HEK293 (cell line): ENCODE results near the gene SLC25A30.

Source experiments
- EGR2 ChIP-seq: fragments of 450-650 bp; formaldehyde crosslinking; IDR thresholded peaks from 2 replicates; pipeline ENCODE4 v1.5.1; 2016; ENCODE audit warnings: low read depth, missing biosample characterization, missing genetic modification characterization
- GLIS2 ChIP-seq: fragments of 450-650 bp; formaldehyde crosslinking; IDR thresholded peaks from 2 replicates; pipeline ENCODE4 v1.5.1; 2016; ENCODE audit warnings: missing biosample characterization, missing genetic modification characterization
- HOXD13 ChIP-seq: sonication (generic); formaldehyde crosslinking; IDR thresholded peaks from 2 replicates; pipeline ENCODE4 v1.8.0; 2022; ENCODE audit warnings: missing genetic modification reagents, borderline replicate concordance
- IKZF3 ChIP-seq: fragments of 450-650 bp; IDR thresholded peaks from 2 replicates; pipeline ENCODE4 v1.5.0; 2018; ENCODE audit warnings: missing biosample characterization, mild to moderate bottlenecking, missing genetic modification characterization, moderate library complexity
- KLF10 ChIP-seq: fragments of 450-650 bp; IDR thresholded peaks from 2 replicates; pipeline ENCODE4 v1.5.1; 2018; ENCODE audit warnings: missing biosample characterization, mild to moderate bottlenecking, missing genetic modification characterization
- KLF16 ChIP-seq: fragments of 450-650 bp; formaldehyde crosslinking; IDR thresholded peaks from 2 replicates; pipeline ENCODE4 v1.5.1; 2017; ENCODE audit warnings: missing biosample characterization, missing genetic modification characterization
- KLF9 ChIP-seq: fragments of 450-650 bp; formaldehyde crosslinking; IDR thresholded peaks from 2 replicates; pipeline ENCODE4 v1.5.1; 2016; ENCODE audit warnings: missing biosample characterization, missing genetic modification characterization, low read depth
- SALL2 ChIP-seq: fragments of 450-650 bp; formaldehyde crosslinking; IDR thresholded peaks from 2 replicates; pipeline ENCODE4 v1.5.0; 2017; ENCODE audit warnings: missing biosample characterization, mild to moderate bottlenecking, missing genetic modification characterization, borderline replicate concordance
- SCRT2 ChIP-seq: fragments of 450-650 bp; formaldehyde crosslinking; IDR thresholded peaks from 2 replicates; pipeline ENCODE4 v1.5.1; 2016; ENCODE audit warnings: missing biosample characterization, missing genetic modification characterization
- WT1 ChIP-seq: fragments of 450-650 bp; formaldehyde crosslinking; IDR thresholded peaks from 2 replicates; pipeline ENCODE4 v1.5.1; 2016; ENCODE audit warnings: missing biosample characterization, missing genetic modification characterization
- ZBTB7A ChIP-seq: fragments of 450-650 bp; formaldehyde crosslinking; IDR thresholded peaks from 2 replicates; pipeline ENCODE4 v1.5.1; 2016; ENCODE audit warnings: low read depth, missing biosample characterization, missing genetic modification characterization
- ZEB2 ChIP-seq: fragments of 450-650 bp; formaldehyde crosslinking; IDR thresholded peaks from 2 replicates; pipeline ENCODE4 v1.5.1; 2016; ENCODE audit warnings: missing biosample characterization, missing genetic modification characterization
- ZFHX2 ChIP-seq: fragments of 450-650 bp; formaldehyde crosslinking; conservative IDR thresholded peaks from 2 replicates; pipeline ENCODE4 v1.5.1; 2016; ENCODE audit warnings: missing biosample characterization, missing genetic modification characterization
- ZNF146 ChIP-seq: fragments of 450-650 bp; formaldehyde crosslinking; IDR thresholded peaks from 2 replicates; pipeline ENCODE4 v1.5.1; 2016; ENCODE audit warnings: missing biosample characterization, missing genetic modification characterization
- ZNF157 ChIP-seq: fragments of 450-650 bp; formaldehyde crosslinking; IDR thresholded peaks from 2 replicates; pipeline ENCODE4 v1.5.1; 2016; ENCODE audit warnings: missing biosample characterization, missing genetic modification characterization
- ZNF175 ChIP-seq: fragments of 450-650 bp; formaldehyde crosslinking; IDR thresholded peaks from 2 replicates; pipeline ENCODE4 v1.5.1; 2016; ENCODE audit warnings: missing biosample characterization, missing genetic modification characterization
- ZNF266 ChIP-seq: fragments of 450-650 bp; formaldehyde crosslinking; IDR thresholded peaks from 2 replicates; pipeline ENCODE4 v1.5.1; 2016; ENCODE audit warnings: missing biosample characterization, missing genetic modification characterization, low read depth
- ZNF350 ChIP-seq: fragments of 450-650 bp; formaldehyde crosslinking; IDR thresholded peaks from 2 replicates; pipeline ENCODE4 v1.5.0; 2017; ENCODE audit warnings: missing biosample characterization, mild to moderate bottlenecking, missing genetic modification characterization
- ZNF354C ChIP-seq: fragments of 450-650 bp; formaldehyde crosslinking; IDR thresholded peaks from 2 replicates; pipeline ENCODE4 v1.5.1; 2016; ENCODE audit warnings: missing biosample characterization, missing genetic modification characterization, low read depth, borderline replicate concordance
- ZNF366 ChIP-seq: fragments of 450-650 bp; formaldehyde crosslinking; conservative IDR thresholded peaks from 2 replicates; pipeline ENCODE4 v1.5.1; 2016; ENCODE audit warnings: missing biosample characterization, missing genetic modification characterization
- ZNF391 ChIP-seq: fragments of 450-650 bp; formaldehyde crosslinking; IDR thresholded peaks from 2 replicates; pipeline ENCODE4 v1.5.1; 2016; ENCODE audit warnings: low read depth, missing biosample characterization, missing genetic modification characterization, borderline replicate concordance
- ZNF423 ChIP-seq: fragments of 450-650 bp; formaldehyde crosslinking; IDR thresholded peaks from 2 replicates; pipeline ENCODE4 v1.5.1; 2016; ENCODE audit warnings: missing biosample characterization, missing genetic modification characterization
- ZNF433 ChIP-seq: fragments of 450-650 bp; formaldehyde crosslinking; IDR thresholded peaks from 2 replicates; pipeline ENCODE4 v1.5.1; 2016; ENCODE audit warnings: missing biosample characterization, missing genetic modification characterization, low read depth
- ZNF510 ChIP-seq: fragments of 450-650 bp; formaldehyde crosslinking; IDR thresholded peaks from 2 replicates; pipeline ENCODE4 v1.5.1; 2018; ENCODE audit warnings: mild to moderate bottlenecking, missing genetic modification characterization, missing biosample characterization; ENCODE audit not compliant: insufficient replicate concordance
- ZNF596 ChIP-seq: fragments of 450-650 bp; IDR thresholded peaks from 2 replicates; pipeline ENCODE4 v1.5.0; 2018; ENCODE audit warnings: missing biosample characterization, mild to moderate bottlenecking, missing genetic modification characterization, moderate library complexity
- ZNF658 ChIP-seq: fragments of 450-650 bp; formaldehyde crosslinking; IDR thresholded peaks from 2 replicates; pipeline ENCODE4; 2016; ENCODE audit warnings: missing biosample characterization, missing genetic modification characterization
- ZSCAN23 ChIP-seq: fragments of 450-650 bp; formaldehyde crosslinking; IDR thresholded peaks from 2 replicates; pipeline ENCODE4 v1.5.1; 2016; ENCODE audit warnings: missing biosample characterization, missing genetic modification characterization
- TF ChIP-seq, protein P1 (sequence below): fragments of 450-650 bp; formaldehyde crosslinking; IDR thresholded peaks from 2 replicates; pipeline ENCODE4 v1.5.1; 2017; ENCODE audit warnings: missing biosample characterization, missing genetic modification characterization
- TF ChIP-seq, protein P2 (sequence below): fragments of 450-650 bp; IDR thresholded peaks from 2 replicates; pipeline ENCODE4 v1.5.1; 2018; ENCODE audit warnings: missing biosample characterization, mild to moderate bottlenecking, missing genetic modification characterization
- TF ChIP-seq, protein P3 (sequence below): fragments of 450-650 bp; formaldehyde crosslinking; IDR thresholded peaks from 2 replicates; pipeline ENCODE4 v1.5.1; 2016; ENCODE audit warnings: missing biosample characterization, missing genetic modification characterization
- TF ChIP-seq, protein P4 (sequence below): fragments of 450-650 bp; formaldehyde crosslinking; IDR thresholded peaks from 2 replicates; pipeline ENCODE4 v1.5.1; 2016; ENCODE audit warnings: missing biosample characterization, missing genetic modification characterization
- TF ChIP-seq, protein P5 (sequence below): fragments of 450-650 bp; formaldehyde crosslinking; IDR thresholded peaks from 2 replicates; pipeline ENCODE4 v1.5.1; 2017; ENCODE audit warnings: missing biosample characterization, missing genetic modification characterization

Gene SLC25A30

DNA sequence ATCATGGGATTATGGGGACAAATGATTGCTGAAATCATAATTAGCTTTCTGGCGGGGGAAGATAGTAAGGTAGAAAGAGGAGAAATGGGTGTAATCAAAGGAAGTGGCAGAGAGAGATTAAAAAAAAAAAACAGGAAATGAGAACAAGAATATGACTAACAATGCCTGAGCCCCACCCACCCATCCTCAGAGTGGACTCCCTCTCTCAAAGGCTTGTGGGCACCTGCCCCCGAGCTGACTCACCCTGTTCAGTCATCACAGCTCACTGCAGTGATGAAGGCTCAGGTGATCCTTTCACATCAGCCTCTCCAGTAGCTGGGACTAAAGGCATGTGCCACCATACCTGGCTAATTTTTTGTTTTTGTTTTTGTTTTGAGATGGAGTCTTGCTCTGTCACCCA, 50.8 kb downstream of the SLC25A30 start (continued):
- TF ChIP-seq KLF9 (tag by site-specific recombination) (peak; percentile 63; the same call in 1 of the 2 replicates), ZBTB7A (tag by site-specific recombination) (no peak; the same call in 1 of the 2 replicates), KLF16 (tag by site-specific recombination) (no peak), ZNF354C (no peak), ZNF596 (no peak), SALL2 (no peak), ZFHX2 (tag by site-specific recombination) (peak; percentile 67), ZNF175 (tag by site-specific recombination) (no peak), ZEB2 (tag by site-specific recombination) (peak; percentile 63; the same call in 1 of the 2 replicates), ZNF157 (tag by site-specific recombination) (no peak), SCRT2 (tag by site-specific recombination) (no peak), EGR2 (tag by site-specific recombination) (peak; percentile 66; the same call in 1 of the 2 replicates), ZNF350 (no peak), ZNF146 (tag by site-specific recombination) (no peak), ZNF433 (tag by site-specific recombination) (no peak), ZNF391 (tag by site-specific recombination) (no peak), WT1 (tag by site-specific recombination) (no peak), ZNF366 (peak; percentile 84), GLIS2 (no peak), ZNF658 (tag by site-specific recombination) (no peak), HOXD13 (CRISPR knock-in tag) (no peak), ZNF266 (tag by site-specific recombination) (no peak), KLF10 (tag by site-specific recombination) (no peak), ZNF423 (no peak), ZSCAN23 (tag by site-specific recombination) (0 out of 2 replicates have a peak, but pooled peaks have one; percentile 15), IKZF3 (tag by site-specific recombination) (no peak), ZNF510 (tag by site-specific recombination) (no peak)
- TF ChIP-seq, protein P1, sequence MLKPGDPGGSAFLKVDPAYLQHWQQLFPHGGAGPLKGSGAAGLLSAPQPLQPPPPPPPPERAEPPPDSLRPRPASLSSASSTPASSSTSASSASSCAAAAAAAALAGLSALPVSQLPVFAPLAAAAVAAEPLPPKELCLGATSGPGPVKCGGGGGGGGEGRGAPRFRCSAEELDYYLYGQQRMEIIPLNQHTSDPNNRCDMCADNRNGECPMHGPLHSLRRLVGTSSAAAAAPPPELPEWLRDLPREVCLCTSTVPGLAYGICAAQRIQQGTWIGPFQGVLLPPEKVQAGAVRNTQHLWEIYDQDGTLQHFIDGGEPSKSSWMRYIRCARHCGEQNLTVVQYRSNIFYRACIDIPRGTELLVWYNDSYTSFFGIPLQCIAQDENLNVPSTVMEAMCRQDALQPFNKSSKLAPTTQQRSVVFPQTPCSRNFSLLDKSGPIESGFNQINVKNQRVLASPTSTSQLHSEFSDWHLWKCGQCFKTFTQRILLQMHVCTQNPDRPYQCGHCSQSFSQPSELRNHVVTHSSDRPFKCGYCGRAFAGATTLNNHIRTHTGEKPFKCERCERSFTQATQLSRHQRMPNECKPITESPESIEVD (tag by site-specific recombination) = no peak
- TF ChIP-seq, protein P2, sequence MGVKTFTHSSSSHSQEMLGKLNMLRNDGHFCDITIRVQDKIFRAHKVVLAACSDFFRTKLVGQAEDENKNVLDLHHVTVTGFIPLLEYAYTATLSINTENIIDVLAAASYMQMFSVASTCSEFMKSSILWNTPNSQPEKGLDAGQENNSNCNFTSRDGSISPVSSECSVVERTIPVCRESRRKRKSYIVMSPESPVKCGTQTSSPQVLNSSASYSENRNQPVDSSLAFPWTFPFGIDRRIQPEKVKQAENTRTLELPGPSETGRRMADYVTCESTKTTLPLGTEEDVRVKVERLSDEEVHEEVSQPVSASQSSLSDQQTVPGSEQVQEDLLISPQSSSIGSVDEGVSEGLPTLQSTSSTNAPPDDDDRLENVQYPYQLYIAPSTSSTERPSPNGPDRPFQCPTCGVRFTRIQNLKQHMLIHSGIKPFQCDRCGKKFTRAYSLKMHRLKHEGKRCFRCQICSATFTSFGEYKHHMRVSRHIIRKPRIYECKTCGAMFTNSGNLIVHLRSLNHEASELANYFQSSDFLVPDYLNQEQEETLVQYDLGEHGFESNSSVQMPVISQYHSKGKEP (tag by site-specific recombination) = no peak
- TF ChIP-seq, protein P3, sequence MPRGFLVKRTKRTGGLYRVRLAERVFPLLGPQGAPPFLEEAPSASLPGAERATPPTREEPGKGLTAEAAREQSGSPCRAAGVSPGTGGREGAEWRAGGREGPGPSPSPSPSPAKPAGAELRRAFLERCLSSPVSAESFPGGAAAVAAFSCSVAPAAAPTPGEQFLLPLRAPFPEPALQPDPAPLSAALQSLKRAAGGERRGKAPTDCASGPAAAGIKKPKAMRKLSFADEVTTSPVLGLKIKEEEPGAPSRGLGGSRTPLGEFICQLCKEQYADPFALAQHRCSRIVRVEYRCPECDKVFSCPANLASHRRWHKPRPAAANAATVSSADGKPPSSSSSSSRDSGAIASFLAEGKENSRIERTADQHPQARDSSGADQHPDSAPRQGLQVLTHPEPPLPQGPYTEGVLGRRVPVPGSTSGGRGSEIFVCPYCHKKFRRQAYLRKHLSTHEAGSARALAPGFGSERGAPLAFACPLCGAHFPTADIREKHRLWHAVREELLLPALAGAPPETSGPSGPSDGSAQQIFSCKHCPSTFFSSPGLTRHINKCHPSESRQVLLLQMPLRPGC (tag by site-specific recombination) = peak; percentile 91
- TF ChIP-seq, protein P4, sequence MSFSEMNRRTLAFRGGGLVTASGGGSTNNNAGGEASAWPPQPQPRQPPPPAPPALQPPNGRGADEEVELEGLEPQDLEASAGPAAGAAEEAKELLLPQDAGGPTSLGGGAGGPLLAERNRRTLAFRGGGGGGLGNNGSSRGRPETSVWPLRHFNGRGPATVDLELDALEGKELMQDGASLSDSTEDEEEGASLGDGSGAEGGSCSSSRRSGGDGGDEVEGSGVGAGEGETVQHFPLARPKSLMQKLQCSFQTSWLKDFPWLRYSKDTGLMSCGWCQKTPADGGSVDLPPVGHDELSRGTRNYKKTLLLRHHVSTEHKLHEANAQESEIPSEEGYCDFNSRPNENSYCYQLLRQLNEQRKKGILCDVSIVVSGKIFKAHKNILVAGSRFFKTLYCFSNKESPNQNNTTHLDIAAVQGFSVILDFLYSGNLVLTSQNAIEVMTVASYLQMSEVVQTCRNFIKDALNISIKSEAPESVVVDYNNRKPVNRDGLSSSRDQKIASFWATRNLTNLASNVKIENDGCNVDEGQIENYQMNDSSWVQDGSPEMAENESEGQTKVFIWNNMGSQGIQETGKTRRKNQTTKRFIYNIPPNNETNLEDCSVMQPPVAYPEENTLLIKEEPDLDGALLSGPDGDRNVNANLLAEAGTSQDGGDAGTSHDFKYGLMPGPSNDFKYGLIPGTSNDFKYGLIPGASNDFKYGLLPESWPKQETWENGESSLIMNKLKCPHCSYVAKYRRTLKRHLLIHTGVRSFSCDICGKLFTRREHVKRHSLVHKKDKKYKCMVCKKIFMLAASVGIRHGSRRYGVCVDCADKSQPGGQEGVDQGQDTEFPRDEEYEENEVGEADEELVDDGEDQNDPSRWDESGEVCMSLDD = no peak
- TF ChIP-seq, protein P5, sequence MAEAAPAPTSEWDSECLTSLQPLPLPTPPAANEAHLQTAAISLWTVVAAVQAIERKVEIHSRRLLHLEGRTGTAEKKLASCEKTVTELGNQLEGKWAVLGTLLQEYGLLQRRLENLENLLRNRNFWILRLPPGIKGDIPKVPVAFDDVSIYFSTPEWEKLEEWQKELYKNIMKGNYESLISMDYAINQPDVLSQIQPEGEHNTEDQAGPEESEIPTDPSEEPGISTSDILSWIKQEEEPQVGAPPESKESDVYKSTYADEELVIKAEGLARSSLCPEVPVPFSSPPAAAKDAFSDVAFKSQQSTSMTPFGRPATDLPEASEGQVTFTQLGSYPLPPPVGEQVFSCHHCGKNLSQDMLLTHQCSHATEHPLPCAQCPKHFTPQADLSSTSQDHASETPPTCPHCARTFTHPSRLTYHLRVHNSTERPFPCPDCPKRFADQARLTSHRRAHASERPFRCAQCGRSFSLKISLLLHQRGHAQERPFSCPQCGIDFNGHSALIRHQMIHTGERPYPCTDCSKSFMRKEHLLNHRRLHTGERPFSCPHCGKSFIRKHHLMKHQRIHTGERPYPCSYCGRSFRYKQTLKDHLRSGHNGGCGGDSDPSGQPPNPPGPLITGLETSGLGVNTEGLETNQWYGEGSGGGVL (tag by site-specific recombination) = no peak
